ENCODE results near the gene SLC9A8. TPM values are rescaled to one million over a fixed set of nuclear protein-coding genes. Genes with fewer than 3 reads are reported as not detected.

SLC9A8 gene
- total and polyA plus RNA-seq, 2 of the 4 experiments (the other 2 are of a cell fraction) = 4.1 to 5.0 TPM

- ATAC-seq (ENCODE audit: low read depth) (no peak), DNase-seq (no peak)
- no peak overlapping the region for H3K14ac ChIP-seq (replicated peaks; ENCODE audit: low read depth, low read length)
- intact Hi-C loops (cut with micrococcal nuclease) = no loop called here
- H3K9me3 ChIP-seq (ENCODE audit: control insufficient read depth, insufficient read depth, low read length) = no peaks in the 10 kb centered on the region
- H3K9ac ChIP-seq (ENCODE audit: low read depth, low read length) = no peak overlapping the region
- no peak overlapping the region for H2BK120ac ChIP-seq (ENCODE audit: low read depth, low read length)
- no peak overlapping the region for H2AFZ ChIP-seq (replicated peaks; ENCODE audit: low read length, poor library complexity)
- H3K27ac ChIP-seq (ENCODE audit: insufficient read depth, low read length) = no peak overlapping the region
- H2AK5ac ChIP-seq (ENCODE audit: low read depth, low read length) = no peak overlapping the region
- dilution Hi-C loops (cut with HindIII; ENCODE audit: low sequenced_read_pairs, unreplicated experiment) = no loop called here
- no peak overlapping the region for H4K91ac ChIP-seq (ENCODE audit: insufficient read depth, low read depth, low read length)
- POLR2A ChIA-PET (ENCODE audit: unreplicated experiment) = no interaction called here
- H3K4me2 ChIP-seq (ENCODE audit: low read depth, low read length) = no peak overlapping the region
- no TSS peak for BruUV-seq (replicated peaks)
- H3K27me3 ChIP-seq (ENCODE audit: control insufficient read depth, insufficient read depth, low read length) = no peaks in the 10 kb centered on the region
- peaks cover 17% of the 10 kb centered on the region for H3K36me3 ChIP-seq (ENCODE audit: control insufficient read depth, insufficient read depth, low read length)
- peaks cover 2% of the 10 kb centered on the region; the same call in 1 of the 2 replicates for H3K4me1 ChIP-seq (ENCODE audit: control insufficient read depth, insufficient read depth, low read length)
- WGBS, 2 experiments (ENCODE audit: extremely low coverage in 2 of 2, insufficient read length in 1 of 2) = no CpG with 5 or more reads among the region's 6 CpGs
- in situ Hi-C loops (cut with MboI; ENCODE audit: low sequenced_read_pairs) = loop anchor here (25.0 kb wide), 1 partner anchor 525 kb away; no protein-coding TSS in a partner anchor
- no peak overlapping the region for H3K56ac ChIP-seq (ENCODE audit: extremely low read depth, insufficient read depth, low read length)
- no peak overlapping the region for H4K5ac ChIP-seq (ENCODE audit: low read depth, low read length)
- no peak overlapping the region for H3K23ac ChIP-seq (ENCODE audit: low read depth, low read length)
- no peak overlapping the region for H3K4me3 ChIP-seq (ENCODE audit: insufficient read depth, low read depth, low read length)
- no peak overlapping the region for H3K18ac ChIP-seq (ENCODE audit: low read depth, low read length)
- no peak overlapping the region for H2BK20ac ChIP-seq (ENCODE audit: low read depth, low read length)
- no peaks in the 10 kb centered on the region for H3K79me1 ChIP-seq (ENCODE audit: low read depth in 1 of 2, low read length in 2 of 2)
- no peak overlapping the region for H2BK15ac ChIP-seq (ENCODE audit: low read depth, low read length)
- 0 out of 2 replicates have a peak, but pooled peaks cover 4% of the 10 kb centered on the region for H3K9me1 ChIP-seq (ENCODE audit: insufficient read depth, low read length)
- no peak overlapping the region for H4K8ac ChIP-seq (ENCODE audit: low read depth in 2 of 2, low read length in 2 of 2)
- CTCF ChIA-PET = interaction anchor here (0.6 kb wide), 1 partner anchor 1045 kb away, joined by 3 read pairs; no protein-coding TSS in a partner anchor
- no peak overlapping the region for H2AK9ac ChIP-seq (replicated peaks; ENCODE audit: low read depth, low read length, poor library complexity)
- H3K4ac ChIP-seq (ENCODE audit: low read depth, low read length) = no peak overlapping the region
- no peak for TF ChIP-seq MXI1 (IDR thresholded peaks at IDR 0.05; ENCODE audit: borderline replicate concordance, low read depth, low read length)
- no peak for TF ChIP-seq MAFK (IDR thresholded peaks at IDR 0.05; ENCODE audit: low read depth, low read length)
- no peak for TF ChIP-seq RFX5 (IDR thresholded peaks at IDR 0.05; ENCODE audit: low read depth, low read length)
- TF ChIP-seq ELK1 (IDR thresholded peaks at IDR 0.05; ENCODE audit: borderline replicate concordance, low read depth, low read length) = no peak
- no peak for TF ChIP-seq CEBPB (IDR thresholded peaks at IDR 0.05; ENCODE audit: low read depth, low read length)
- no peak for TF ChIP-seq CHD1 (IDR thresholded peaks at IDR 0.05; ENCODE audit: low read depth, low read length)
- no peak for TF ChIP-seq FOS (IDR thresholded peaks at IDR 0.05; ENCODE audit: low read depth, low read length)
- TF ChIP-seq MAZ (IDR thresholded peaks at IDR 0.05; ENCODE audit: borderline replicate concordance, low read depth, low read length) = no peak
- TF ChIP-seq RCOR1 (IDR thresholded peaks at IDR 0.05; ENCODE audit: insufficient replicate concordance, low read length) = no peak
- TF ChIP-seq BHLHE40 (IDR thresholded peaks at IDR 0.05; ENCODE audit: low read depth, low read length) = no peak
- TF ChIP-seq SMC3 (IDR thresholded peaks at IDR 0.05; ENCODE audit: low read depth, low read length) = no peak
- no peak for TF ChIP-seq NFE2L2 (IDR thresholded peaks at IDR 0.05; ENCODE audit: low read depth, low read length)
- no peak for TF ChIP-seq RAD21 (IDR thresholded peaks at IDR 0.05; ENCODE audit: low read length)
- no peak overlapping the region for H2BK5ac ChIP-seq (ENCODE audit: low read depth, low read length, poor library complexity, severe bottlenecking)
- no peaks in the 10 kb centered on the region for H4K20me1 ChIP-seq (ENCODE audit: insufficient read depth, low read length)
Measured at GRCh38 chr20:49862607-49863200, 50.1 kb downstream of the SLC9A8 start.
